Neuronal stem cell (in vitro differentiated cells): ENCODE measurements around the gene NFIB.

Experiments used
- DNase-seq: peaks from one replicate; pipeline ENCODE4 v3.0.0-alpha.2; 2013; ENCODE audit warnings: low spot score
- H2AFZ ChIP-seq: one replicate; pipeline ENCODE4 v1.6.1; 2013; ENCODE audit warnings: mild to moderate bottlenecking, low read length, inconsistent platforms
- H2AK5ac ChIP-seq: 2 replicates; pipeline ENCODE4 v1.6.1; 2013; ENCODE audit warnings: low read depth, mild to moderate bottlenecking, inconsistent platforms, low read length, moderate library complexity, mixed read lengths
- H2BK120ac ChIP-seq: 2 replicates; pipeline ENCODE4 v1.6.1; 2013; ENCODE audit warnings: low read depth, mild to moderate bottlenecking, inconsistent platforms, low read length, moderate library complexity, mixed read lengths
- H2BK12ac ChIP-seq: one replicate; pipeline ENCODE4 v1.6.1; 2013; ENCODE audit warnings: low read length, inconsistent platforms
- H2BK15ac ChIP-seq: 2 replicates; pipeline ENCODE4 v1.6.1; 2013; ENCODE audit warnings: mild to moderate bottlenecking, low read length, inconsistent platforms, mixed read lengths
- H2BK5ac ChIP-seq: one replicate; pipeline ENCODE4 v1.6.1; 2013; ENCODE audit warnings: inconsistent platforms, mild to moderate bottlenecking, low read length, moderate library complexity
- H3K14ac ChIP-seq: one replicate; pipeline ENCODE4 v1.6.1; 2013; ENCODE audit warnings: low read length, inconsistent platforms
- H3K18ac ChIP-seq: 2 replicates; pipeline ENCODE4 v1.6.1; 2013; ENCODE audit warnings: low read length, inconsistent platforms
- H3K23ac ChIP-seq: 2 replicates; pipeline ENCODE4 v1.6.1; 2013; ENCODE audit warnings: low read depth, mild to moderate bottlenecking, mixed read lengths, low read length, inconsistent platforms; ENCODE audit not compliant: poor library complexity
- H3K27ac ChIP-seq: replicated peaks from 3 replicates; pipeline ENCODE4 v1.5.1; 2013; ENCODE audit warnings: low read length, inconsistent platforms
- H3K27me3 ChIP-seq, 3 experiments: 2 replicates each; pipeline ENCODE4 v1.6.1; 2013; ENCODE audit warnings: low read length in 3 of 3, mild to moderate bottlenecking in 2 of 3, inconsistent platforms in 1 of 3, low read depth in 1 of 3, mixed read lengths in 1 of 3, moderate library complexity in 1 of 3; ENCODE audit not compliant: control insufficient read depth in 3 of 3, insufficient read depth in 3 of 3
- H3K36me3 ChIP-seq, 2 donors: replicated peaks in 1 of 2; 2 replicates each; pipeline ENCODE4 v1.6.1; 2013; ENCODE audit warnings: low read length in 2 of 2; ENCODE audit not compliant: control insufficient read depth in 2 of 2, insufficient read depth in 2 of 2
- H3K4ac ChIP-seq: 2 replicates; pipeline ENCODE4 v1.6.1; 2013; ENCODE audit warnings: inconsistent platforms, mild to moderate bottlenecking, low read length, moderate library complexity
- H3K4me1 ChIP-seq, 2 donors: 1 replicate in 1 of 2; 2 replicates in 1 of 2; pipeline ENCODE4 v1.6.1; 2013; ENCODE audit warnings: low read length in 2 of 2, low read depth in 1 of 2; ENCODE audit not compliant: control insufficient read depth in 2 of 2, insufficient read depth in 1 of 2
- H3K4me2 ChIP-seq: one replicate; pipeline ENCODE4 v1.6.1; 2013; ENCODE audit warnings: mild to moderate bottlenecking, low read length, inconsistent platforms; ENCODE audit not compliant: insufficient read depth, poor library complexity, severe bottlenecking
- H3K4me3 ChIP-seq, 2 donors: 2 replicates each; pipeline ENCODE4 v1.5.1; 2013; ENCODE audit warnings: low read length in 2 of 2, mild to moderate bottlenecking in 2 of 2, inconsistent platforms in 1 of 2, moderate library complexity in 1 of 2
- H3K79me1 ChIP-seq: one replicate; pipeline ENCODE4 v1.6.1; 2013; ENCODE audit warnings: low read depth, mild to moderate bottlenecking, inconsistent platforms, low read length, moderate library complexity
- H3K9ac ChIP-seq: one replicate; pipeline ENCODE4 v1.6.1; 2013; ENCODE audit warnings: mild to moderate bottlenecking, low read depth, low read length, inconsistent platforms; ENCODE audit not compliant: poor library complexity
- H3K9me3 ChIP-seq, 2 donors: replicated peaks in 1 of 2; 2 replicates each; pipeline versions ENCODE3 to v1.6.1; 2013; ENCODE audit warnings: low read length in 2 of 2, mild to moderate bottlenecking in 2 of 2, inconsistent platforms in 1 of 2, low read depth in 1 of 2, mixed read lengths in 1 of 2, moderate library complexity in 1 of 2; ENCODE audit not compliant: control insufficient read depth in 2 of 2, insufficient read depth in 1 of 2
- H4K8ac ChIP-seq: one replicate; pipeline ENCODE4 v1.6.1; 2013; ENCODE audit warnings: low read depth, mild to moderate bottlenecking, inconsistent platforms, low read length, moderate library complexity
- H4K91ac ChIP-seq: one replicate; pipeline ENCODE4 v1.6.1; 2013; ENCODE audit warnings: low read length, low read depth, mild to moderate bottlenecking, inconsistent platforms; ENCODE audit not compliant: poor library complexity
- WGBS, 2 donors: extraction: QIAGEN DNeasy Blood & Tissue Kit; methylation state at CpG; one replicate each; pipeline ENCODE4 v1.1.7; 2013; ENCODE audit warnings: missing lambda C conversion rate in 2 of 2, mixed read lengths in 1 of 2; ENCODE audit not compliant: insufficient read length in 2 of 2, insufficient replicate concordance in 1 of 2; ENCODE audit errors: extremely low coverage in 2 of 2; 5-methylcytosine and 5-hydroxymethylcytosine counted together

NFIB gene

GRCh38 chr9:14185016-14185415 is 128.9 kb downstream of the NFIB start:
- Histone ChIP-seq H2BK12ac (no peak overlapping the region), H3K36me3 (no peaks in the 10 kb centered on the region), H3K27ac (no peak overlapping the region), H2AK5ac (no peak overlapping the region), H2BK15ac (no peak overlapping the region), H4K8ac (no peak overlapping the region), H2AFZ (no peak overlapping the region), H2BK120ac (no peak overlapping the region), H3K14ac (no peak overlapping the region), H3K4ac (no peak overlapping the region), H3K27me3 (no peaks in the 10 kb centered on the region), H3K4me2 (no peak overlapping the region), H3K4me3 (no peak overlapping the region), H3K9ac (no peak overlapping the region), H3K79me1 (no peaks in the 10 kb centered on the region), H3K23ac (no peak overlapping the region), H3K18ac (no peak overlapping the region), H3K4me1 (no peaks in the 10 kb centered on the region), H2BK5ac (no peak overlapping the region), H3K9me3 (no peaks in the 10 kb centered on the region), H4K91ac (no peak overlapping the region)
- no peak for DNase-seq
- WGBS, 2 donors = no CpG with 5 or more reads among the region's 2 CpGs

- H3K4me3 ChIP-seq = no peak overlapping the region
- no CpG with 5 or more reads among the region's 1 CpG for WGBS, 2 donors
- no peak overlapping the region for H4K91ac ChIP-seq
- H4K8ac ChIP-seq = no peak overlapping the region
- H2BK5ac ChIP-seq = no peak overlapping the region
- no peak overlapping the region for H2BK12ac ChIP-seq
- no peak overlapping the region for H2AFZ ChIP-seq
- no peaks in the 10 kb centered on the region for H3K4me1 ChIP-seq
- H2BK15ac ChIP-seq = no peak overlapping the region
- no peak overlapping the region for H3K4ac ChIP-seq
- H3K27ac ChIP-seq = no peak overlapping the region
- no peak overlapping the region for H3K9ac ChIP-seq
- H3K9me3 ChIP-seq = no peaks in the 10 kb centered on the region
- H3K79me1 ChIP-seq = no peaks in the 10 kb centered on the region
- no peaks in the 10 kb centered on the region for H3K27me3 ChIP-seq
- H2AK5ac ChIP-seq = no peak overlapping the region
- no peak overlapping the region for H3K14ac ChIP-seq
- no peaks in the 10 kb centered on the region for H3K36me3 ChIP-seq
- no peak for DNase-seq
- no peak overlapping the region for H3K18ac ChIP-seq
- H3K4me2 ChIP-seq = no peak overlapping the region
- no peak overlapping the region for H3K23ac ChIP-seq
- no peak overlapping the region for H2BK120ac ChIP-seq
Measured at GRCh38 chr9:14183001-14183400, 130.9 kb downstream of the NFIB start.

GRCh38 chr9:14180960-14181537 is 132.9 kb downstream of the NFIB start:
- H4K8ac ChIP-seq = no peak overlapping the region
- no peak overlapping the region for H2BK12ac ChIP-seq
- no peak overlapping the region for H3K4ac ChIP-seq
- H3K4me3 ChIP-seq = no peak overlapping the region
- H3K4me2 ChIP-seq = no peak overlapping the region
- WGBS, 2 donors = no CpG with 5 or more reads among the region's 3 CpGs
- no peak overlapping the region for H3K27ac ChIP-seq
- H3K18ac ChIP-seq = no peak overlapping the region
- H4K91ac ChIP-seq = no peak overlapping the region
- H2BK15ac ChIP-seq = no peak overlapping the region
- H2BK120ac ChIP-seq = no peak overlapping the region
- H2AK5ac ChIP-seq = no peak overlapping the region
- H3K9ac ChIP-seq = no peak overlapping the region
- H3K9me3 ChIP-seq = no peaks in the 10 kb centered on the region
- no peak overlapping the region for H3K14ac ChIP-seq
- H3K36me3 ChIP-seq = no peaks in the 10 kb centered on the region
- no peak overlapping the region for H3K23ac ChIP-seq
- H3K79me1 ChIP-seq = no peaks in the 10 kb centered on the region
- H3K4me1 ChIP-seq = no peaks in the 10 kb centered on the region
- H3K27me3 ChIP-seq = no peaks in the 10 kb centered on the region
- H2BK5ac ChIP-seq = no peak overlapping the region
- DNase-seq = no peak
- no peak overlapping the region for H2AFZ ChIP-seq

GRCh38 chr9:14180093-14180959 is 133.6 kb downstream of the NFIB start:
- H2BK15ac ChIP-seq = no peak overlapping the region
- H3K79me1 ChIP-seq = no peaks in the 10 kb centered on the region
- no peak overlapping the region for H4K91ac ChIP-seq
- no peak overlapping the region for H3K4ac ChIP-seq
- H3K14ac ChIP-seq = no peak overlapping the region
- H3K4me2 ChIP-seq = no peak overlapping the region
- no peak overlapping the region for H2BK5ac ChIP-seq
- no peak overlapping the region for H3K27ac ChIP-seq
- no peak for DNase-seq
- no CpG with 5 or more reads among the region's 11 CpGs for WGBS, 2 donors
- no peak overlapping the region for H3K4me3 ChIP-seq
- H3K9ac ChIP-seq = no peak overlapping the region
- no peaks in the 10 kb centered on the region for H3K36me3 ChIP-seq
- no peak overlapping the region for H3K18ac ChIP-seq
- no peak overlapping the region for H2BK120ac ChIP-seq
- H3K23ac ChIP-seq = no peak overlapping the region
- H2AK5ac ChIP-seq = no peak overlapping the region
- no peaks in the 10 kb centered on the region for H3K9me3 ChIP-seq
- H3K4me1 ChIP-seq = no peaks in the 10 kb centered on the region
- H3K27me3 ChIP-seq = no peaks in the 10 kb centered on the region
- H4K8ac ChIP-seq = no peak overlapping the region
- no peak overlapping the region for H2AFZ ChIP-seq
- no peak overlapping the region for H2BK12ac ChIP-seq
